ENCODE measurements around the gene MOV10L1.

- TF ChIP-seq, protein P1, sequence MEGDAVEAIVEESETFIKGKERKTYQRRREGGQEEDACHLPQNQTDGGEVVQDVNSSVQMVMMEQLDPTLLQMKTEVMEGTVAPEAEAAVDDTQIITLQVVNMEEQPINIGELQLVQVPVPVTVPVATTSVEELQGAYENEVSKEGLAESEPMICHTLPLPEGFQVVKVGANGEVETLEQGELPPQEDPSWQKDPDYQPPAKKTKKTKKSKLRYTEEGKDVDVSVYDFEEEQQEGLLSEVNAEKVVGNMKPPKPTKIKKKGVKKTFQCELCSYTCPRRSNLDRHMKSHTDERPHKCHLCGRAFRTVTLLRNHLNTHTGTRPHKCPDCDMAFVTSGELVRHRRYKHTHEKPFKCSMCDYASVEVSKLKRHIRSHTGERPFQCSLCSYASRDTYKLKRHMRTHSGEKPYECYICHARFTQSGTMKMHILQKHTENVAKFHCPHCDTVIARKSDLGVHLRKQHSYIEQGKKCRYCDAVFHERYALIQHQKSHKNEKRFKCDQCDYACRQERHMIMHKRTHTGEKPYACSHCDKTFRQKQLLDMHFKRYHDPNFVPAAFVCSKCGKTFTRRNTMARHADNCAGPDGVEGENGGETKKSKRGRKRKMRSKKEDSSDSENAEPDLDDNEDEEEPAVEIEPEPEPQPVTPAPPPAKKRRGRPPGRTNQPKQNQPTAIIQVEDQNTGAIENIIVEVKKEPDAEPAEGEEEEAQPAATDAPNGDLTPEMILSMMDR (conservative IDR thresholded peaks at IDR 0.05; ENCODE audit: low read length), result no peak
- TF ChIP-seq EZH2phosphoT487 (IDR thresholded peaks at IDR 0.05; ENCODE audit: borderline replicate concordance, low read depth, low read length), result no peak
Observed at GRCh38 chr22:50146439-50147238, 56.8 kb downstream of the MOV10L1 start.
